Stimulated activated naive CD8-positive, alpha-beta T cell treated with anti-CD3 and anti-CD28 coated beads, Interleukin-15, amount 100 ng/mL, for 72 hours (primary cell): ENCODE results near the gene ZNF708.
"Not testable (repeated sequence)": the region's sequence is repeated elsewhere in the genome, so short reads cannot be mapped to it uniquely, and the experiment has no call there.

ENCODE experiments used
- ATAC-seq: fragments of 150-1000 bp; cut with Tn5 transposase; 2 replicates; pipeline ENCODE4 v1.10.0; 2021; ENCODE audit warnings: mild to moderate bottlenecking, moderate library complexity
- DNase-seq, 2 donors: peaks; one replicate each; pipeline ENCODE4 v3.0.0; 2021 to 2022
- H3K27ac Mint-ChIP-seq, 2 donors: one replicate each; pipeline ENCODE4 v1.8.0; 2022; ENCODE audit warnings: mild to moderate bottlenecking in 2 of 2, mixed read lengths in 2 of 2, moderate library complexity in 2 of 2
- H3K27me3 Mint-ChIP-seq: one replicate; pipeline ENCODE4 v1.8.0; 2022; ENCODE audit warnings: mixed read lengths
- H3K4me1 Mint-ChIP-seq: one replicate; pipeline ENCODE4 v1.8.0; 2022; ENCODE audit warnings: mild to moderate bottlenecking, mixed read lengths
- H3K4me3 Mint-ChIP-seq, 2 donors: one replicate each; pipeline ENCODE4 v1.8.0; 2022; ENCODE audit warnings: mild to moderate bottlenecking in 2 of 2, mixed read lengths in 2 of 2, moderate library complexity in 1 of 2
- H3K9me3 Mint-ChIP-seq, 2 donors: one replicate each; pipeline ENCODE4 v1.8.0; 2022; ENCODE audit warnings: mixed read lengths in 2 of 2

ZNF708 gene

GRCh38 chr19:21328885-21329605 is at the start of gene ZNF708:
TSS of gene ZNF708 (minus strand) at chr19:21329410. CDS start at chr19:21329212, 198 bp downstream.
- Mint-ChIP-seq H3K4me1 (peaks cover 33% of the 10 kb centered on the region), H3K4me3 (peak within 1 kb of the TSS; percentile 90 to 99), H3K27me3 (no peaks in the 10 kb centered on the region), H3K9me3 (peaks cover 0 to 12% of the 10 kb centered on the region in 2 donors), H3K27ac (peak within 1 kb of the TSS; percentile 98 to 100)
- DNase-seq: peak; percentile 77 to 92
- ATAC-seq: peak; percentile 100

DNA sequence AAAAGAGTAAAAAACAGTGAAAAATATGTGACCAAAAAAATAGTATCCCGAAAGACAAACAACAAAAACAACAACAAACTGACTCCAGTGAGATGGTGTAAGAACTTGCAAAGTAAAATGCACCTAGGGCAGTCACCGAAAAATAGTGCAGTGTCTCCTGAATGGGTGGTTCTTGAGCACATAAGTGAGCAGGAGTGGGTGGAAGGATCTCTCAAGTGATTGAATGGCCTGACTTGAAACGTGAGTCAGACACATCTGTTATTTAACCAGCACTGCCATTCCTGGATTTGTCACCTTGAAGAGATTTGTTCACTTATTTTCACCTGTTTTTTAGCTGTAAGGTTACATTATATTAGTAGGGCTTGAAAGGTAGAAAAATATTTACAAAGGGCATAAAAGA is 33.1 kb upstream of the ZNF708 start:
- peaks cover 13% of the 10 kb centered on the region for H3K4me1 Mint-ChIP-seq
- no peak overlapping the region for H3K27ac Mint-ChIP-seq
- DNase-seq: no peak
- ATAC-seq: no peak
- no peaks in the 10 kb centered on the region for H3K27me3 Mint-ChIP-seq
- H3K9me3 Mint-ChIP-seq: peaks cover under 1 to 5% of the 10 kb centered on the region in 2 donors
- H3K4me3 Mint-ChIP-seq: no peak overlapping the region

DNA sequence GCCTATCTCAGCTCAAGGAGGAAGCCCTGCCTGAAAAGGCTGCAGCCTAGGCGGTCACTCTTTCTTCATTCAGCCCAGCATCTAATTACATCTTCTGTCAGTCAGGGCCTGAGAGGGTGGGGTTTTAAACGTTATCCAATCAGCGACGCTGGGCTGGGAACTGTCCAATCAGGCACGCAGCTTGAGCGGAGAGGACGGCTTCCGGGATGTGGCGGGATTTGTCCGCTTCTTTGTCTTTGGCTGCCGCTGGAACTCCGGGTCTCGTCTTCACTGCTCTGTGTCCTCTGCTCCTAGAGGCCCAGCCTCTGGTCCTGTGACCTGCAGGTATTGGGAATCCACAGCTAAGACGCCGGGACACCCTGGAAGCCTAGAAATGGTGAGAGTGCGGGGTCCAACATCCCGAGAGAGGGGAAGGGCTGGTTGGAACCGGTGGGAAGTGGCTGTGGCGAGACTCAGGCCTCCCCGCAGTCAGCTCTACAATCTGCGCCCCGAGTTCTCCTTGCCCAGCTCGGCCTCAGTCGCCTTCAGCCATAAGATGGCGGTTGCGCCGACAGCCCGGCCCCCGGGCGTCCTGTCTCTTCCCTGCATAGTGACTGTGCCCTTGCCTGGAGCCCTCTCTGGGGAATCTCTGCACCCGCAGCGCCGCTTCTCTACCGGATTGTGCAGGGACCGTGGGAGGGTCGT is 29.7 kb upstream of the ZNF708 start, which contains the start of gene ZNF738:
TSS of gene ZNF738 (plus strand) at position 233 of the 684 bp plus-strand sequence. CDS start at position 374, 141 bp downstream.
- DNase-seq (peak; percentile 78 to 87), ATAC-seq (peak; percentile 99)
- Mint-ChIP-seq H3K27me3 (no peaks in the 10 kb centered on the region), H3K4me3 (peak within 1 kb of the TSS; percentile 97 to 99), H3K9me3 (no peaks in the 10 kb centered on the region), H3K4me1 (peaks cover 13% of the 10 kb centered on the region), H3K27ac (peak within 1 kb of the TSS; percentile 99)

DNA sequence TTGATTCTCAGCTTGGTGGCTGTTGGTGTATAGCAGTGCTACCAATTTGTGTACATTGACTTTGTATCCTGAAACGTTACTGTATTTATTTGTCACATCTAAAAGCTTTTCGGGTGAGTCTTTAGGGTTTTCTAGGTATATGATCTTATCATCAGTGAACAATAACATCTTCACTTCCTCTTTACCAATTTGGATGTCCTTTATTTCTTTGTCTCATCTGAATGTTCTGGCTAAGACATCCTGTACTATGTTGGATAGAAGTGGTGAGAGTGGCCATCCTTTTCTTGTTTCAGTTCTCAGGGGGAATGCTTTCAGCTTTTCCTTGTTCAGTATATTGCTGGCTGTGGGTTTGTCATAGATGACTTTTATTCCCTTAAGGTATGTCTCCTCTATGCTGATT is 23.6 kb upstream of the ZNF708 start:
- no peak overlapping the region for H3K27ac Mint-ChIP-seq
- no peak for ATAC-seq

GRCh38 chr19:21344841-21345240 is 15.6 kb upstream of the ZNF708 start:
- H3K27me3 Mint-ChIP-seq, DNase-seq, H3K27ac Mint-ChIP-seq, ATAC-seq, H3K4me3 Mint-ChIP-seq, H3K4me1 Mint-ChIP-seq: not testable (repeated sequence)
- H3K9me3 Mint-ChIP-seq: peaks cover 7 to 27% of the 10 kb centered on the region in 2 donors

More for the DNA sequence above, 23.6 kb upstream of the ZNF708 start:
- no peak for DNase-seq
- Mint-ChIP-seq H3K9me3 (peaks cover 6 to 19% of the 10 kb centered on the region in 2 donors), H3K4me3 (no peak overlapping the region), H3K4me1 (no peaks in the 10 kb centered on the region), H3K27me3 (no peaks in the 10 kb centered on the region)

GRCh38 chr19:21335721-21336120 is 6.5 kb upstream of the ZNF708 start:
- no peak overlapping the region for H3K27ac Mint-ChIP-seq
- no peaks in the 10 kb centered on the region for H3K4me1 Mint-ChIP-seq
- H3K27me3 Mint-ChIP-seq: no peaks in the 10 kb centered on the region
- DNase-seq (no peak), ATAC-seq (no peak)
- H3K9me3 Mint-ChIP-seq: peaks cover 14 to 38% of the 10 kb centered on the region in 2 donors
- no peak overlapping the region for H3K4me3 Mint-ChIP-seq

DNA sequence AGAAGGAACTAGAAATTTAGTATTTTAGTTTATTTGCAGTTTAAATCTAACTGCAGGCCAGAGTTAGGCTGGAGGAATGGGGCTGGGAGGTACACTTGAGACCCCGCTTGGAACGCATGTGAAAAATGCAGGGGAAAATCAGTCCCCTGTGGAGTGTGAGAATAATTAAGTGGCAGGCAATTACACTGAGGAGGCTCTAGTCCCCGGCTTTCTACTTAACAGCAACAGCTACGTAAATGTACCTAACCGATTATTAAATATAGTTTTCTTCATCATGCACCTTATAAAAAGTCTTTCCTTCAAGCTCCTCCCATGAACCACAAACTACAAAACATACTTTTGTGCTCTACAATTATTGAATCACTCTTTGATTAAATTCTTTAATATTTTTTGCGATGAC is 804 bp downstream of the ZNF708 start:
- H3K4me3 Mint-ChIP-seq: peak overlapping the region; percentile 90 to 99
- H3K9me3 Mint-ChIP-seq: peaks cover 0 to 12% of the 10 kb centered on the region in 2 donors
- no peak for ATAC-seq
- peak overlapping the region; percentile 98 to 100 for H3K27ac Mint-ChIP-seq
- H3K27me3 Mint-ChIP-seq: no peaks in the 10 kb centered on the region
- H3K4me1 Mint-ChIP-seq: peaks cover 40% of the 10 kb centered on the region
- no peak for DNase-seq

DNA sequence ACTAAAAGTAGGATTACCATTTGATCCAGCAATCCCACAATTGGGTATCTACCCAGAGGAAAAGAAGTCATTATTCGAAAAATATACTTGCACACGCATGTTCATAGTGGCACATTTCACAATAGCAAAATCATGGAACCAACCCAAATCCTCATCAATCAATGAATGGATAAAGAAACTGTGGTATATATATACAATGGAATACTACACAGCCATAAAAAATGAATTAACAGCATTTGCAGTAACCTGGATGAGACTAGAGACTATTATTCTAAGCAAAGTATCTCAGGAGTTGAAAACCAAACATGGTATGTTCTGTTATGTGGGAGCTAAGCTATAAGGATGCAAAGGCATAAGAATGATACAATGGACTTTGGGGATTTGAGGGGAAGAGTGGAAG is 3.0 kb downstream of the ZNF708 start:
- Mint-ChIP-seq H3K4me1 (peaks cover 61% of the 10 kb centered on the region), H3K9me3 (peaks cover 0 to 19% of the 10 kb centered on the region in 2 donors), H3K27ac (peak overlapping the region in 1 of 2 donors; percentile 71), H3K4me3 (peak overlapping the region in 1 of 2 donors; percentile 35), H3K27me3 (no peaks in the 10 kb centered on the region)
- ATAC-seq (no peak), DNase-seq (no peak)

DNA sequence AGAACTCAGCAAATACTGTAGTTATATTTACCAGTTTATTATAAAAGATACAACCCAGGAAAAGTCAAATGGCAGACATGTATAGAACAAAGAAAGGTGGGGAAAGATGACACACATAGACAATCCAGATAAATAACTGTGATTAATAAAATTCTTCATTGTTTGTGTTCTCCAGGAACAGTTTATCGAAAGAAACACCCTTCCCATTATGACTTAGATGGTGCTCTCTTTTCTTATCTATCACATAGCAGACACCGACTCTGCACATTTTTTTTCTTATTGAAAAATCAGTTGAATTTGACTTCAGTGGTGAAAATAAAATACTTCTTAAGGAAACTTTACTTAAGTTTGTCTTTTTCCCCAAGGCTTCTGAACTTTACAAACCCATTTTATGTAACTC is 6.2 kb downstream of the ZNF708 start:
- Mint-ChIP-seq H3K4me3 (no peak overlapping the region), H3K27me3 (no peaks in the 10 kb centered on the region), H3K27ac (no peak overlapping the region), H3K9me3 (peaks cover 0 to 21% of the 10 kb centered on the region in 2 donors), H3K4me1 (peaks cover 68% of the 10 kb centered on the region)
- DNase-seq (no peak), ATAC-seq (no peak)

DNA sequence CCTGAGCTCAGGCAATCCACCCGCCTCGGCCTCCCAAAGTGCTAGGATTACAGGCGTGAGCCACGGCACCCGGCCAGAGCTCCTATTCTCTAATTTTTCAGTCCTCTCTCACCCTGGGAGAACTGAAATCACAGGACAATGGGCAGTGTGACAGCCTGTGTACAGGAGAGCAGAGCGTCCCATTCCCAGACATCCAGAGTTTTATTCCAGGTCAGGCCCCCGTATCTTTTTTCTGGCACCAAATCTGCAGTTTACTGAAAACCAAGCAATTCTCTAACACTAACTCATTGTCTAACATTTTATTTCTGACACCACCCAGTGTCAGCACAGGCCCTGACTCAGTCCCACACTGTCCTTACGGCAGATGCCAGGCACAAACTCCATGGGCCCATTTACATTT is 6.7 kb downstream of the ZNF708 start:
- Mint-ChIP-seq H3K27ac (peak overlapping the region in 1 of 2 donors; percentile 54), H3K4me1 (peaks cover 68% of the 10 kb centered on the region), H3K27me3 (no peaks in the 10 kb centered on the region), H3K9me3 (peaks cover 0 to 21% of the 10 kb centered on the region in 2 donors), H3K4me3 (no peak overlapping the region)
- no peak for DNase-seq
- no peak for ATAC-seq

GRCh38 chr19:21321996-21322395 is 7.2 kb downstream of the ZNF708 start:
- no peak for DNase-seq
- no peaks in the 10 kb centered on the region for H3K27me3 Mint-ChIP-seq
- ATAC-seq: no peak
- peak overlapping the region in 1 of 2 donors; percentile 89 for H3K27ac Mint-ChIP-seq
- H3K4me3 Mint-ChIP-seq: no peak overlapping the region
- peaks cover 70% of the 10 kb centered on the region for H3K4me1 Mint-ChIP-seq
- peaks cover 0 to 21% of the 10 kb centered on the region in 2 donors for H3K9me3 Mint-ChIP-seq

DNA sequence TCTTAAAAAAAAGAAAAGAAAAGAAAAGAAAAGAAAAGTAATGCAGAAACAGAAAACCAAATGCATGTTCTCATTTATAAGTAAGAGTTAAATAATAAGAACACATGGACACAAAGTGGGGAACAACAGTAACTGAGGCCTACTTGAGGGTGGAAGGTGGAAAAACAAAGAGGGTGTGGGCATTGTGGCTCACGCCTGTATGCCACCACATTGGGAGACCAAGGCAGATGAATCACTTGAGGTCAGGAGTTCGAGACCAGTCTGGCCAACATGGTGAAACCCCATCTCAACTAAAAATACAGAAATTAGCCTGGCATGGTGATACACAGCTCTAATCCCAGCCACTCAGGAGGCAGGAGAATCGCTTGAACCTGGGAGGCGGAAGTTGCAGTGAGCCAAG is 8.1 kb downstream of the ZNF708 start:
- Mint-ChIP-seq H3K9me3 (peaks cover 0 to 15% of the 10 kb centered on the region in 2 donors), H3K4me3 (peak overlapping the region in 1 of 2 donors; percentile 23), H3K4me1 (peaks cover 73% of the 10 kb centered on the region)

GRCh38 chr19:21317821-21318220 is 11.4 kb downstream of the ZNF708 start:
- no peak for ATAC-seq
- H3K4me3 Mint-ChIP-seq: no peak overlapping the region
- no peak for DNase-seq
- no peak overlapping the region for H3K27ac Mint-ChIP-seq
- H3K4me1 Mint-ChIP-seq: peaks cover 67% of the 10 kb centered on the region
- peaks cover 0 to 8% of the 10 kb centered on the region in 2 donors for H3K9me3 Mint-ChIP-seq
- H3K27me3 Mint-ChIP-seq: no peaks in the 10 kb centered on the region

More for the DNA sequence above, 8.1 kb downstream of the ZNF708 start:
- Mint-ChIP-seq H3K27me3 (no peaks in the 10 kb centered on the region), H3K27ac (peak overlapping the region in 1 of 2 donors; percentile 89)
- DNase-seq: peak in 1 of 2 donors; percentile 42
- peak; percentile 71 for ATAC-seq

DNA sequence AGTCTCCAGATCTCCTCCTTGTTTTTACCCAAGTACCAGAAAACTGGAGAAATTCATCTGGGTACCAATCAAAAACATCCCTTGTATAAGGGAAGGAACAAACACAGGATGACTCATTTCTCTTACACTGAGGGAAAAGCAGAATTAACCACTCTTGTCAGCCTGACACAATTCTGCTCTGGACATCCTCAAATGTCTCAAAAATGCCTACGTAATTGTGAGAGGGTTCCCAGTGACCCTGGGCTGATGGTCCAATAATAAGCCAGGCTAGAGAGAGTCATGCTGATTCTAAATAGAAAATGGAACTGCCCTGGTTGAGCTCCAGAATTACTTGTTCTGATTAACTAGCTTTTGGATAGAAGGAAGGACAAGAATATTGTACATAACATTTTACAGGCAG is 14.5 kb downstream of the ZNF708 start:
- H3K4me1 Mint-ChIP-seq: peaks cover 54% of the 10 kb centered on the region
- H3K27ac Mint-ChIP-seq: no peak overlapping the region

GRCh38 chr19:21312807-21313206 is 16.4 kb downstream of the ZNF708 start:
- not testable (repeated sequence) for H3K9me3 Mint-ChIP-seq, H3K27ac Mint-ChIP-seq, H3K27me3 Mint-ChIP-seq, ATAC-seq, H3K4me3 Mint-ChIP-seq, DNase-seq
- H3K4me1 Mint-ChIP-seq: peaks cover 55% of the 10 kb centered on the region

More for the DNA sequence above, 14.5 kb downstream of the ZNF708 start:
- Mint-ChIP-seq H3K27me3 (no peaks in the 10 kb centered on the region), H3K9me3 (no peaks in the 10 kb centered on the region), H3K4me3 (no peak overlapping the region)
- ATAC-seq: no peak
- no peak for DNase-seq

- peaks cover 7 to 8% of the 10 kb centered on the region in 2 donors for H3K9me3 Mint-ChIP-seq
- H3K27ac Mint-ChIP-seq: no peak overlapping the region
- ATAC-seq: no peak
- DNase-seq: no peak
- no peaks in the 10 kb centered on the region for H3K27me3 Mint-ChIP-seq
- peaks cover 26% of the 10 kb centered on the region for H3K4me1 Mint-ChIP-seq
- no peak overlapping the region for H3K4me3 Mint-ChIP-seq
Observed at GRCh38 chr19:21308773-21309172, 20.4 kb downstream of the ZNF708 start.
